GM18951 (cell line): ENCODE data around the gene KIF25.
"Not testable (repeated sequence)": the region's sequence is repeated elsewhere in the genome, so short reads cannot be mapped to it uniquely, and the experiment has no call there.

Experiments
- POLR2A ChIP-seq: IDR thresholded peaks from 4 replicates; pipeline ENCODE4 v1.6.1; 2011; ENCODE audit warnings: mild to moderate bottlenecking; ENCODE audit not compliant: insufficient read length, insufficient read depth; ENCODE audit errors: extremely low read depth
- in situ Hi-C: fragments of 300-500 bp; cut with MboI; formaldehyde crosslinking; loops from one replicate; pipeline ENCODE4 v1.12.0; 2022; ENCODE audit warnings: low sequenced_read_pairs, mixed read lengths, inconsistent platforms; ENCODE audit not compliant: unreplicated experiment

Gene KIF25

DNA sequence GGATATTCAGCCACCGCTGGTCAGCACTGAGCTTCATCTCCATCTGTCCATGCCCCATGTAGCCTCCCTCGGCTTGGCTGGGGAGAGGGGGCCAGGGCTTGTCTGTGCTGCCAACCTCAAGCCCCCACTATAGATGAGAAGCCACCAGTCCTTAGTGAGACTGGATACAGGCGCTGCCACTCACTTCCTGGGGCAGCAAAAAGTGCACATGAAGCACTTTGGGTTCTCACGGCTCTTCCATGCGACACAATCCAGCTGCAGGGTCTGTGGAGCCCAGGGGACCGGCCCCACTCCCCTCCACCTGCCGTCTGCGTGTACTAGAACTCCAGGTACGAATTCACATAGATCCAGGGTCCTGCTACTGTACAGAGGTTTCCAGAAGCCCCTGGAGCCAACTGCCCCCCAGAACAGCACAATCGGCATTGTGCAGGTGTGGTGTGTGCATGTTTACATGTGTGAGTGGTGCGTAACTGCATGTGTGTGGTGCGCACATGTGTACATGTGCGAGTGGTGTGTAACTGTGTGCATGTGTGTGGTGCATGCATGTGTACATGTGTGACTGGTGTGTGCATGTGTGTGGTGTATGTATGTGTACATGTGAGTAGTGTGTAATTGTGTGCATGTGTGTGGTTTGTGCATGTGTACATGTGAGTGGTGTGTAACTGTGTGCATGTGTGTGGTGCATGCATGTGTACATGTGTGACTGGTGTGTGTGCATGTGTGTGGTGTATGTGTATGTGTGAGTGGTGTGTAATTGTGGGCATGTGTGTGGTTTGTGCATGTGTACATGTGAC lies 76.7 kb downstream of the KIF25 start:
- TF ChIP-seq POLR2A = no peak
- in situ Hi-C loops = no loop called here

DNA sequence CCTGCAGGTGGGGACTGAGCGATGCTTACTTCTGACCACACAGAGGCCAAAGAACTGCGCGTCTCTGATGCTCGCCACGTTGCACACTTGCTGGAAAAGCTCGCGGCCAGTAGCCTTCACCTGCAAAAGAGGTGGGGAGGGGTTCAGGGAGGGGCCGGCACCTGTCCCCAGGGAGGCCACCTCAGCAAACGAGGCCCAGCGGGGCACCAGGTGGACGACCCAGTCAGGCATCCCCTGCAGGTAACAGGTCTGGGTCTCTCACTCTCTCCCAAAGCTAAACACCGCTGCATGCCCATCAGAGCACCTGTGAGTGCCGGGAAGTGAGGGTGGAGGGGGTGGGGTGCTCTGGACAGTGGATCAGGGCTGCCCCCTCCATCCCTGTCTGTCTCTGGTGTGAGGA lies 77.7 kb downstream of the KIF25 start:
- no peak for TF ChIP-seq POLR2A
- in situ Hi-C loops = no loop called here

DNA sequence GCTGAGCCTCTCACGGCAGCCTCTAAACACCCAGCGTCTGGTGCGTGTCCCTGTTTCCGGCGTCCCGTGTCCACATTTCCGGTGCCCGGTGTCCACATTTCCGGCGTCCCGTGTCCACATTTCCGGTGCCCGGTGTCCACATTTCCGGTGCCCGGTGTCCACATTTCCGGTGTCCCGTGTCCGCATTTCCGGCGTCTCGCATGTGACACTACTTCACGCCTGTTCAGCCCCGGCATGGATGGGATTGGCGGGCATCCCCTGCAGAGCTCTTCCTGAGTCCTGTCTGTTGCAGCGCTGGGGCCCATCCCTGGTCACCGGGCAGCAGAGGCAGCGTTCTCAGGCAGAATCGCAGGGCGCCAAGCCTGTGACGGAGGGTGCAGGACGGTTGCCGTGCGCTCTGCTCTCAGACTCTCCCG lies 78.3 kb downstream of the KIF25 start:
- in situ Hi-C loops = no loop called here
- no peak for TF ChIP-seq POLR2A

GRCh38 chr6:168077401-168077800 lies 79.9 kb downstream of the KIF25 start:
- in situ Hi-C loops = not testable (repeated sequence)

GRCh38 chr6:168078175-168078942 lies 80.9 kb downstream of the KIF25 start:
- in situ Hi-C loops = no loop called here
- no peak for TF ChIP-seq POLR2A

- no peak for TF ChIP-seq POLR2A
- in situ Hi-C loops = no loop called here
Observed at GRCh38 chr6:168078943-168079405, 81.5 kb downstream of the KIF25 start, which contains the start of gene FRMD1. Gene FRMD1 (minus strand): TSS chr6:168079212. CDS start chr6:168079094, 118 bp downstream.

GRCh38 chr6:168080393-168081077 lies 83.1 kb downstream of the KIF25 start:
- TF ChIP-seq POLR2A = no peak
- in situ Hi-C loops = no loop called here

DNA sequence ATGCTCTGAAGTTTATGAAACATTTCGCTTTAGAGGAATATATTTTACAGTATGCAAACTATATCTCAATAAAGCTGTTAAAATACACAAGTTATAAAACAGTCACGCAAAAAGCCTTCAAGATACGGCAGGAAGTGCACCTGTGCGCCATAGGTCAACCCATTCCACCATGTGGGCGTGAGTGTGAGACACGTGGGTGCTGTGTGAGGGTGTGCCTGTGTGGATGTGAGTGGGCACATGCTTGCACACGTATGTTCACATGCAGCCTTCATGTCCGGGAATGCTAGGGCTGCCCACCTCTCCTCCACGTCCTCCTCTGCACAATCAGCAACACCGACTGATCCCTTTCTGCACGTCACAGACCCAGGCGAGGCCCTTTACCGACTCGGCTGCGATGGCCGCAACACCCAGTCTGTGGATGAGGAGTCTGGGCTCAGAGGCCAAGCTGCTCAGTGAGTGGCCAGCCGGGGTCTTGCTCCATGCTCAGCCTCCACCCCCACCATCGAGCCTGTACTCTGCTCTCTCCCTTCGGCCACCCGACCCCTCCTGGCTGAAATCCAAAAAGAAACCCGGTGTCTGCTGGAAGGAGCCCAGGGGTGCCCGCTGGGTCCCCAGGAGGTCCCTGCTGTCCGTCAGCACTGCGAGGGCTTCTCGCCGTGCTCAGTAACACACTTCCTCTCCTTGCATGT lies 84.5 kb downstream of the KIF25 start:
- in situ Hi-C loops = no loop called here

GRCh38 chr6:168082860-168083513 lies 85.5 kb downstream of the KIF25 start:
- no peak for TF ChIP-seq POLR2A
- in situ Hi-C loops = no loop called here

More for the DNA sequence above, 84.5 kb downstream of the KIF25 start:
- TF ChIP-seq POLR2A = no peak

GRCh38 chr6:168083514-168083885 lies 86.0 kb downstream of the KIF25 start:
- TF ChIP-seq POLR2A = no peak
- in situ Hi-C loops = no loop called here

GRCh38 chr6:168084465-168085160 lies 87.1 kb downstream of the KIF25 start:
- TF ChIP-seq POLR2A = no peak
- in situ Hi-C loops = no loop called here

- TF ChIP-seq POLR2A = no peak
Observed at GRCh38 chr6:168086066-168086465, 88.6 kb downstream of the KIF25 start.

More at GRCh38 chr6:168086066-168086465, 88.6 kb downstream of the KIF25 start:
- in situ Hi-C loops = no loop called here
